ENCODE results near the gene SLC26A8.

- TF ChIP-seq POLR2A (IDR thresholded peaks at IDR 0.05) (no peak), CTCF (IDR thresholded peaks at IDR 0.05) (no peak), POLR2AphosphoS5 (IDR thresholded peaks at IDR 0.05; ENCODE audit: insufficient read depth in 1 of 2, low read depth in 1 of 2) (no peak)
These were observed 955 bp upstream of the SLC26A8 start for GRCh38 chr6:36025260-36025931.

Data from vagina (tissue), 2 donors.